ENCODE measurements around the gene SARS1.
A peak's percentile ranks its signal among the peaks of the same experiment; 100 is the strongest.

The SARS1 gene

GRCh38 chr1:109225711-109226445 is 12.2 kb downstream of the SARS1 start:
- DNase-seq, result no peak

GRCh38 chr1:109228167-109228566 is 14.4 kb downstream of the SARS1 start:
- DNase-seq, result no peak
- no peak for ATAC-seq

More at GRCh38 chr1:109225711-109226445, 12.2 kb downstream of the SARS1 start:
- no peak for ATAC-seq

GRCh38 chr1:109229531-109230127 is 15.9 kb downstream of the SARS1 start:
- no peak for DNase-seq
- ATAC-seq, result no peak

- ATAC-seq (no peak), DNase-seq (no peak)
Observed at GRCh38 chr1:109231066-109231465, 17.3 kb downstream of the SARS1 start.

- DNase-seq (no peak), ATAC-seq (no peak)
Observed at GRCh38 chr1:109235137-109235536, 21.4 kb downstream of the SARS1 start.

GRCh38 chr1:109237512-109237911 is 23.8 kb downstream of the SARS1 start:
- no peak for DNase-seq

GRCh38 chr1:109238382-109238781 is 24.7 kb downstream of the SARS1 start:
- ATAC-seq (no peak), DNase-seq (no peak)

More at GRCh38 chr1:109237512-109237911, 23.8 kb downstream of the SARS1 start:
- no peak for ATAC-seq

GRCh38 chr1:109239047-109239408 is 25.3 kb downstream of the SARS1 start:
- ATAC-seq, result no peak
- no peak for DNase-seq

- DNase-seq, result no peak
- ATAC-seq, result peak; percentile 73
Observed at GRCh38 chr1:109239409-109240068, 25.8 kb downstream of the SARS1 start.

- DNase-seq (peak; percentile 29), ATAC-seq (peak; percentile 41)
Observed at GRCh38 chr1:109240158-109241152, 26.7 kb downstream of the SARS1 start.

GRCh38 chr1:109241344-109241743 is 27.6 kb downstream of the SARS1 start:
- DNase-seq, result no peak
- ATAC-seq, result no peak

GRCh38 chr1:109241841-109242345 is 28.2 kb downstream of the SARS1 start:
- ATAC-seq (no peak), DNase-seq (no peak)

GRCh38 chr1:109242387-109242786 is 28.7 kb downstream of the SARS1 start:
- no peak for ATAC-seq
- DNase-seq, result no peak

GRCh38 chr1:109243221-109243620 is 29.5 kb downstream of the SARS1 start:
- DNase-seq, result no peak
- no peak for ATAC-seq

GRCh38 chr1:109243860-109244552 is 30.3 kb downstream of the SARS1 start:
- DNase-seq (no peak), ATAC-seq (no peak)

GRCh38 chr1:109246141-109246551 is 32.4 kb downstream of the SARS1 start:
- ATAC-seq (no peak), DNase-seq (no peak)

GRCh38 chr1:109247401-109248365 is 34.0 kb downstream of the SARS1 start:
- ATAC-seq, result no peak

GRCh38 chr1:109248444-109248796 is 34.7 kb downstream of the SARS1 start:
- DNase-seq, result no peak
- no peak for ATAC-seq

More at GRCh38 chr1:109247401-109248365, 34.0 kb downstream of the SARS1 start:
- no peak for DNase-seq

- ATAC-seq (peak; percentile 79), DNase-seq (peak; percentile 66)
Observed at GRCh38 chr1:109248797-109249629, 35.3 kb downstream of the SARS1 start, which contains the start of gene CELSR2. TSS of gene CELSR2 (plus strand) at chr1:109249539. CDS start at chr1:109250080, 541 bp downstream.
